Astrocyte (in vitro differentiated cells and primary cell): ENCODE data around the gene BATF.

ENCODE experiments used
- EZH2 ChIP-seq: IDR thresholded peaks from 2 replicates; pipeline ENCODE4 v1.6.1; 2012; ENCODE audit warnings: mild to moderate bottlenecking, low read length, inconsistent platforms; ENCODE audit not compliant: insufficient read depth
- TF ChIP-seq, protein P1 (sequence below): IDR thresholded peaks from 2 replicates; pipeline ENCODE4 v1.5.1; 2011; ENCODE audit warnings: low read depth, mild to moderate bottlenecking, inconsistent platforms, low read length, moderate library complexity; ENCODE audit not compliant: insufficient read depth

DNA sequence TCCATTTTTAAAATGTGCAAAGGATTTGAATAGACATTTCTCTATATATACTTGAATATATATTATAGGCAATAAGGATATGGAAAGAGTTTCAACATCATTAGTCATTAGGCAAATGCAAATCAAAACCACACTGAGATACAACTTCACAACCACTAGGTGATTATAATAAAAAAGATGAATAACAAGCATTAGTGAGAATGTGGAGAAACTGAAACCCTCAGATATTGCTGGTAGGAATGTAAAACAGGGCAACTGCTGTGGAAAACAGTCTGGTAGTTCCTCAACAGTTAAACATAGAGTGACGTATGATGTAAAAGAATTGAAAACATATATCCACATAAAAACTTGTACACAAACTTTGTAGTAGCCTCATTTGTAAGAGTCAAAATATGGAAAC lies 11.7 kb upstream of the BATF start:
- TF ChIP-seq, protein P1, sequence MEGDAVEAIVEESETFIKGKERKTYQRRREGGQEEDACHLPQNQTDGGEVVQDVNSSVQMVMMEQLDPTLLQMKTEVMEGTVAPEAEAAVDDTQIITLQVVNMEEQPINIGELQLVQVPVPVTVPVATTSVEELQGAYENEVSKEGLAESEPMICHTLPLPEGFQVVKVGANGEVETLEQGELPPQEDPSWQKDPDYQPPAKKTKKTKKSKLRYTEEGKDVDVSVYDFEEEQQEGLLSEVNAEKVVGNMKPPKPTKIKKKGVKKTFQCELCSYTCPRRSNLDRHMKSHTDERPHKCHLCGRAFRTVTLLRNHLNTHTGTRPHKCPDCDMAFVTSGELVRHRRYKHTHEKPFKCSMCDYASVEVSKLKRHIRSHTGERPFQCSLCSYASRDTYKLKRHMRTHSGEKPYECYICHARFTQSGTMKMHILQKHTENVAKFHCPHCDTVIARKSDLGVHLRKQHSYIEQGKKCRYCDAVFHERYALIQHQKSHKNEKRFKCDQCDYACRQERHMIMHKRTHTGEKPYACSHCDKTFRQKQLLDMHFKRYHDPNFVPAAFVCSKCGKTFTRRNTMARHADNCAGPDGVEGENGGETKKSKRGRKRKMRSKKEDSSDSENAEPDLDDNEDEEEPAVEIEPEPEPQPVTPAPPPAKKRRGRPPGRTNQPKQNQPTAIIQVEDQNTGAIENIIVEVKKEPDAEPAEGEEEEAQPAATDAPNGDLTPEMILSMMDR: no peak
- TF ChIP-seq EZH2: no peak
